ENCODE data around the gene EFNA4.

EFNA4 gene

GRCh38 chr1:155073377-155074242 lies 10.1 kb downstream of the EFNA4 start:
- no peak for DNase-seq (ENCODE audit: low spot score)

GRCh38 chr1:155075535-155075934 lies 12.0 kb downstream of the EFNA4 start:
- no peak for DNase-seq (ENCODE audit: low spot score)

- no peak for DNase-seq (ENCODE audit: low spot score)
These were observed 12.8 kb downstream of the EFNA4 start for GRCh38 chr1:155076371-155076770.

GRCh38 chr1:155077346-155077745 lies 13.8 kb downstream of the EFNA4 start:
- no peak for DNase-seq (ENCODE audit: low spot score)

- no peak for DNase-seq (ENCODE audit: low spot score)
These were observed 14.4 kb downstream of the EFNA4 start for GRCh38 chr1:155077758-155078445.

- peak; percentile 83 for DNase-seq (ENCODE audit: low spot score)
These were observed 15.1 kb downstream of the EFNA4 start, which contains the start of gene EFNA3 for GRCh38 chr1:155078469-155079209. EFNA3 (plus strand) TSS chr1:155078837; CDS start chr1:155078942, 105 bp downstream.

GRCh38 chr1:155079210-155079486 lies 15.6 kb downstream of the EFNA4 start:
- DNase-seq (ENCODE audit: low spot score) = no peak

GRCh38 chr1:155079487-155080311 lies 16.2 kb downstream of the EFNA4 start:
- DNase-seq (ENCODE audit: low spot score) = no peak

- no peak for DNase-seq (ENCODE audit: low spot score)
These were observed 17.0 kb downstream of the EFNA4 start for GRCh38 chr1:155080312-155081228.

- no peak for DNase-seq (ENCODE audit: low spot score)
These were observed 18.1 kb downstream of the EFNA4 start for GRCh38 chr1:155081472-155082300.

- DNase-seq (ENCODE audit: low spot score) = no peak
These were observed 18.9 kb downstream of the EFNA4 start for GRCh38 chr1:155082301-155083051.

- no peak for DNase-seq (ENCODE audit: low spot score)
These were observed 19.6 kb downstream of the EFNA4 start for GRCh38 chr1:155083052-155083541.

- no peak for DNase-seq (ENCODE audit: low spot score)
These were observed 20.6 kb downstream of the EFNA4 start for GRCh38 chr1:155083865-155084721.

- DNase-seq (ENCODE audit: low spot score) = peak; percentile 97
These were observed 21.4 kb downstream of the EFNA4 start for GRCh38 chr1:155084722-155085503.

GRCh38 chr1:155085504-155086127 lies 22.1 kb downstream of the EFNA4 start:
- DNase-seq (ENCODE audit: low spot score) = peak; percentile 61

- peak; percentile 83 for DNase-seq (ENCODE audit: low spot score)
These were observed 22.7 kb downstream of the EFNA4 start for GRCh38 chr1:155086128-155086741.

Data from hepatic stellate cell (primary cell).